SK-N-SH treated with all-trans-retinoic acid at 6 μM for 48 hours (cell line): ENCODE results near the gene SLC4A11.
"Not testable (repeated sequence)": the region's sequence is repeated elsewhere in the genome, so short reads cannot be mapped to it uniquely, and the experiment has no call there.

Experiments
- ATAC-seq: fragments of 200-7000 bp; cut with Tn5 transposase; 3 replicates; pipeline ENCODE4 v1.9.1; 2020; ENCODE audit warnings: mild to moderate bottlenecking, moderate library complexity
- ARNTL ChIP-seq: fragments of 450-650 bp; formaldehyde crosslinking; IDR thresholded peaks from 2 replicates; pipeline ENCODE4 v1.5.0; 2020; ENCODE audit warnings: low read depth, mild to moderate bottlenecking, moderate library complexity, borderline replicate concordance
- BACH2 ChIP-seq: fragments of 250-450 bp; sonication (Bioruptor Pico); IDR thresholded peaks from 2 replicates; pipeline ENCODE4 v1.9.0; 2021; ENCODE audit warnings: mild to moderate bottlenecking, borderline replicate concordance
- CREB5 ChIP-seq: fragments of 250-450 bp; sonication (Bioruptor Pico); IDR thresholded peaks from 2 replicates; pipeline ENCODE4 v1.5.1; 2020; ENCODE audit warnings: low read depth, mild to moderate bottlenecking, moderate library complexity
- CSRNP3 ChIP-seq: fragments of 250-450 bp; sonication (Bioruptor Pico); IDR thresholded peaks from 2 replicates; pipeline ENCODE4 v1.5.1; 2021; ENCODE audit warnings: mild to moderate bottlenecking, moderate library complexity
- ESRRG ChIP-seq: fragments of 250-450 bp; sonication (Bioruptor Pico); IDR thresholded peaks from 2 replicates; pipeline ENCODE4 v1.6.1; 2021; ENCODE audit warnings: mild to moderate bottlenecking
- GLIS3 ChIP-seq: fragments of 250-450 bp; sonication (Bioruptor Pico); IDR thresholded peaks from 2 replicates; pipeline ENCODE4 v1.5.0; 2020; ENCODE audit warnings: mild to moderate bottlenecking, moderate library complexity
- ISL1 ChIP-seq: fragments of 250-450 bp; sonication (Bioruptor Pico); IDR thresholded peaks from 2 replicates; pipeline ENCODE4 v2.1.2; 2022; ENCODE audit warnings: mild to moderate bottlenecking, moderate library complexity
- OSR1 ChIP-seq: fragments of 250-450 bp; sonication (Bioruptor Pico); IDR thresholded peaks from 2 replicates; pipeline ENCODE4 v1.8.0; 2022; ENCODE audit warnings: moderate library complexity, mild to moderate bottlenecking, inconsistent platforms
- PATZ1 ChIP-seq: fragments of 250-450 bp; sonication (Bioruptor Pico); IDR thresholded peaks from 2 replicates; pipeline ENCODE4 v1.8.0; 2020; ENCODE audit warnings: mild to moderate bottlenecking, moderate library complexity, borderline replicate concordance
- POU6F1 ChIP-seq: fragments of 250-450 bp; sonication (Bioruptor Pico); IDR thresholded peaks from 2 replicates; pipeline ENCODE4 v1.8.0; 2021; ENCODE audit warnings: low read depth, mild to moderate bottlenecking, moderate library complexity, borderline replicate concordance
- RARB ChIP-seq: fragments of 250-450 bp; sonication (Bioruptor Pico); IDR thresholded peaks from 2 replicates; pipeline ENCODE4 v1.8.0; 2021; ENCODE audit warnings: mild to moderate bottlenecking, moderate library complexity
- SNAI2 ChIP-seq: fragments of 250-450 bp; sonication (Bioruptor Pico); IDR thresholded peaks from 2 replicates; pipeline ENCODE4 v1.5.0; 2020; ENCODE audit warnings: mild to moderate bottlenecking, moderate library complexity
- TCF4 ChIP-seq: fragments of 250-450 bp; sonication (Bioruptor Pico); IDR thresholded peaks from 2 replicates; pipeline ENCODE4 v1.8.0; 2021; ENCODE audit warnings: mild to moderate bottlenecking, moderate library complexity, borderline replicate concordance
- TOX ChIP-seq: fragments of 250-450 bp; sonication (Bioruptor Pico); IDR thresholded peaks from 2 replicates; pipeline ENCODE4 v1.8.0; 2021; ENCODE audit warnings: mild to moderate bottlenecking, moderate library complexity, borderline replicate concordance
- TSHZ2 ChIP-seq: fragments of 250-450 bp; sonication (Bioruptor Pico); IDR thresholded peaks from 2 replicates; pipeline ENCODE4 v1.5.0; 2020; ENCODE audit warnings: mild to moderate bottlenecking, moderate library complexity
- ZC3H10 ChIP-seq: fragments of 250-450 bp; sonication (Bioruptor Pico); IDR thresholded peaks from 2 replicates; pipeline ENCODE4 v1.5.1; 2021; ENCODE audit warnings: mild to moderate bottlenecking, moderate library complexity
- ZFP3 ChIP-seq: fragments of 250-450 bp; sonication (Bioruptor Pico); IDR thresholded peaks from 2 replicates; pipeline ENCODE4 v1.5.0; 2020; ENCODE audit warnings: mild to moderate bottlenecking, moderate library complexity
- ZFP30 ChIP-seq: fragments of 450-650 bp; formaldehyde crosslinking; IDR thresholded peaks from 2 replicates; pipeline ENCODE4 v1.5.0; 2022; ENCODE audit warnings: mild to moderate bottlenecking, moderate library complexity
- ZNF565 ChIP-seq: fragments of 450-650 bp; formaldehyde crosslinking; conservative IDR thresholded peaks from 2 replicates; pipeline ENCODE4 v1.5.0; 2020; ENCODE audit warnings: low read depth, mild to moderate bottlenecking, moderate library complexity
- ZNF70 ChIP-seq: fragments of 450-650 bp; formaldehyde crosslinking; IDR thresholded peaks from 2 replicates; pipeline ENCODE4 v1.5.0; 2020; ENCODE audit warnings: mild to moderate bottlenecking, moderate library complexity
- ZNF8 ChIP-seq: fragments of 450-650 bp; formaldehyde crosslinking; IDR thresholded peaks from 2 replicates; pipeline ENCODE4 v1.5.0; 2020; ENCODE audit warnings: mild to moderate bottlenecking, moderate library complexity

The SLC4A11 gene

GRCh38 chr20:3183896-3184612 lies 54.9 kb downstream of the SLC4A11 start:
- TF ChIP-seq CREB5 (CRISPR knock-in tag) (no peak), ISL1 (CRISPR knock-in tag) (no peak), PATZ1 (CRISPR knock-in tag) (no peak), ESRRG (no peak), TOX (CRISPR knock-in tag) (no peak), ZC3H10 (no peak), GLIS3 (no peak)
- ATAC-seq, result no peak; the same call in 2 of the 3 replicates

- ATAC-seq, result not testable (repeated sequence)
Measured at GRCh38 chr20:3182429-3182828, 56.6 kb downstream of the SLC4A11 start.

- TF ChIP-seq SNAI2 (CRISPR knock-in tag), result no peak
- no peak for TF ChIP-seq RARB (CRISPR knock-in tag)
- no peak for TF ChIP-seq ZNF565 (CRISPR knock-in tag)
- no peak for TF ChIP-seq TOX (CRISPR knock-in tag)
- no peak for TF ChIP-seq BACH2
- TF ChIP-seq ZFP3 (CRISPR knock-in tag), result no peak
- TF ChIP-seq, all 23 proteins: peak for 0
- no peak for ATAC-seq
Measured at GRCh38 chr20:3181270-3181669, 57.7 kb downstream of the SLC4A11 start.

- ATAC-seq, result no peak
- TF ChIP-seq TCF4 (CRISPR knock-in tag) (no peak), TSHZ2 (CRISPR knock-in tag) (no peak), ZNF8 (CRISPR knock-in tag) (no peak), POU6F1 (no peak), ISL1 (CRISPR knock-in tag) (no peak), ZNF70 (CRISPR knock-in tag) (no peak), OSR1 (no peak), ZFP30 (CRISPR knock-in tag) (no peak)
Measured at GRCh38 chr20:3180319-3180718, 58.7 kb downstream of the SLC4A11 start.

GRCh38 chr20:3177746-3178485 lies 61.1 kb downstream of the SLC4A11 start:
- no peak for ATAC-seq
- TF ChIP-seq ZNF565 (CRISPR knock-in tag) (no peak), ZFP30 (CRISPR knock-in tag) (no peak), CSRNP3 (no peak), TCF4 (CRISPR knock-in tag) (no peak), ISL1 (CRISPR knock-in tag) (no peak), SNAI2 (CRISPR knock-in tag) (no peak), OSR1 (no peak), TOX (CRISPR knock-in tag) (no peak), ARNTL (CRISPR knock-in tag) (no peak), ZFP3 (CRISPR knock-in tag) (no peak), ZC3H10 (no peak), CREB5 (CRISPR knock-in tag) (no peak)
